GM20000 (cell line): ENCODE measurements around the gene GPR83.

ENCODE experiments used
- DNase-seq: peaks from one replicate; pipeline ENCODE4 v3.0.0; 2012; ENCODE audit warnings: low spot score
- CTCF ChIP-seq: IDR thresholded peaks from 2 replicates; pipeline ENCODE4 v1.5.1; 2012; ENCODE audit warnings: mild to moderate bottlenecking, control low read depth; ENCODE audit errors: extremely low read depth, missing control alignments

GPR83 gene

GRCh38 chr11:94400839-94401772 is at the start of gene GPR83:
Gene GPR83 (minus strand): TSS chr11:94401419. CDS start chr11:94401247, 172 bp downstream.
- no peak for TF ChIP-seq CTCF
- DNase-seq = no peak

- no peak for DNase-seq
- no peak for TF ChIP-seq CTCF
These were observed 48.8 kb upstream of the GPR83 start for GRCh38 chr11:94450048-94450447.

- no peak for TF ChIP-seq CTCF
- no peak for DNase-seq
These were observed 48.2 kb upstream of the GPR83 start for GRCh38 chr11:94449437-94449836.

- DNase-seq = no peak
- no peak for TF ChIP-seq CTCF
These were observed 47.8 kb upstream of the GPR83 start for GRCh38 chr11:94449029-94449428.

- no peak for DNase-seq
- TF ChIP-seq CTCF = no peak
These were observed 45.9 kb upstream of the GPR83 start for GRCh38 chr11:94447149-94447548.

GRCh38 chr11:94445641-94446040 is 44.4 kb upstream of the GPR83 start:
- no peak for DNase-seq
- no peak for TF ChIP-seq CTCF

- TF ChIP-seq CTCF = no peak
- DNase-seq = no peak
These were observed 31.8 kb upstream of the GPR83 start for GRCh38 chr11:94433049-94433448.
